GM10248 (cell line): ENCODE measurements around the gene BST2.

Experiments
- CTCF ChIA-PET: fragments of 300-600 bp; sonication (Branson Sonifier 250); formaldehyde crosslinking; extraction: SDS; loops from one replicate; lab custom pipeline; 2021; ENCODE audit warnings: antibody characterized with exemption; lab: Yijun Ruan, JAX
- POLR2A ChIA-PET: fragments of 350-650 bp; sonication (Branson Sonifier 250); formaldehyde crosslinking; extraction: SDS; loops from one replicate; lab custom pipeline; 2020; ENCODE audit warnings: antibody characterized with exemption; lab: Yijun Ruan, JAX
- DNase-seq: peaks from one replicate; pipeline ENCODE4 v3.0.0; 2012; ENCODE audit errors: extremely low spot score
- TF ChIP-seq, protein P1 (sequence below): IDR thresholded peaks from 2 replicates; pipeline ENCODE4 v1.5.1; 2012; ENCODE audit warnings: mild to moderate bottlenecking, low read depth; ENCODE audit errors: extremely low read depth, missing control alignments, control extremely low read depth

BST2 gene

DNA sequence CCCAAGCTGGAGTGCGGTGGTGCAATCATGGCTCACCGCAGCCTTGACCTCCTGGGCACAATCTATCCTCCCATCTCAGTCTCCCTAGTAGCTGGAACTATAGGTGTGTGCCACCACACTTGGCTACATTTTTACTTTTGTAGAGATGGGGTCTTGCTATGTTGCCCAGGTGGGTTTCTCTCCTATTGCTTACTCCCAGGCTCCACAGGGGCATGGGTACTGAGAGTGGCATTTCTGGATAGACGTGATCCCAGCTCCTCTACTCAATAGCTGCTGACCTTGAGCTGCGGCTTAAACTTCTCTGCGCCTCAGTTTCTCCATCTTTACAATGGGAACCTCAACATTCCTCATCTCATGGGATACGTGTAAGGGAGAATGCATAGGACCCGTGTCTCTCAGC is 26.0 kb upstream of the BST2 start:
- ChIA-PET POLR2A (no interaction called here), CTCF (interaction anchor here (0.9 to 1.7 kb wide), 3 partner anchors 10 to 34 kb away, joined by 3 to 5 read pairs (median 4); no protein-coding TSS in a partner anchor)
- TF ChIP-seq, protein P1, sequence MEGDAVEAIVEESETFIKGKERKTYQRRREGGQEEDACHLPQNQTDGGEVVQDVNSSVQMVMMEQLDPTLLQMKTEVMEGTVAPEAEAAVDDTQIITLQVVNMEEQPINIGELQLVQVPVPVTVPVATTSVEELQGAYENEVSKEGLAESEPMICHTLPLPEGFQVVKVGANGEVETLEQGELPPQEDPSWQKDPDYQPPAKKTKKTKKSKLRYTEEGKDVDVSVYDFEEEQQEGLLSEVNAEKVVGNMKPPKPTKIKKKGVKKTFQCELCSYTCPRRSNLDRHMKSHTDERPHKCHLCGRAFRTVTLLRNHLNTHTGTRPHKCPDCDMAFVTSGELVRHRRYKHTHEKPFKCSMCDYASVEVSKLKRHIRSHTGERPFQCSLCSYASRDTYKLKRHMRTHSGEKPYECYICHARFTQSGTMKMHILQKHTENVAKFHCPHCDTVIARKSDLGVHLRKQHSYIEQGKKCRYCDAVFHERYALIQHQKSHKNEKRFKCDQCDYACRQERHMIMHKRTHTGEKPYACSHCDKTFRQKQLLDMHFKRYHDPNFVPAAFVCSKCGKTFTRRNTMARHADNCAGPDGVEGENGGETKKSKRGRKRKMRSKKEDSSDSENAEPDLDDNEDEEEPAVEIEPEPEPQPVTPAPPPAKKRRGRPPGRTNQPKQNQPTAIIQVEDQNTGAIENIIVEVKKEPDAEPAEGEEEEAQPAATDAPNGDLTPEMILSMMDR: no peak
- DNase-seq: no peak

DNA sequence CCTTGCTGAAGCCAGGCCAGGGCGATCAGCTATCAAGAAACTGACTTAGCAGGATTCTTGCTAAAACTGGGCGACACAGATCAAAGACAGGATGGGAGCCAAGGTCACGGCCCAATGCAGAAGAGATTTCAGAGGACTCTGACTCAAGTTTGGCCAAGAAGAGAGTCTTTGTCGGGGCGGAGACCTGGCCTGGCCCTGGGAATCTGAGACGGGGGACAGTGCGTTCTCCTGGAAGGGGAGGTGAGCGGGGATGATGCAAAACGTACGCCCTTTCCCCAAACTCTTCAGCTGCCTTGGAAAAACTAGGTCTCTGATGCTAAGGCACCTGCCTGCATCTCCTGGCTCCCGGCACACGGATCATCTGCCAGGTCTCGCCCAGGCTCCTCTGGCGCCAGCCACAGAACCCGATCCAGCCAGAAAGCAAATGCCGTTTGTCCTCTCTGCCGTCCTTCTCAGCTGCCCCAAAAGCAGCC is 24.2 kb upstream of the BST2 start:
- ChIA-PET CTCF (interaction anchor here (1.1 to 1.6 kb wide), 6 partner anchors 10 to 66 kb away, joined by 3 to 4 read pairs (median 3); partner anchors contain the start of genes BST2 and MVB12A), POLR2A (interaction anchor here (0.6 to 1.1 kb wide), 2 partner anchors 24 to 151 kb away, joined by 3 read pairs; partner anchors contain the start of gene BST2)
- DNase-seq: no peak
- TF ChIP-seq, protein P1: no peak

DNA sequence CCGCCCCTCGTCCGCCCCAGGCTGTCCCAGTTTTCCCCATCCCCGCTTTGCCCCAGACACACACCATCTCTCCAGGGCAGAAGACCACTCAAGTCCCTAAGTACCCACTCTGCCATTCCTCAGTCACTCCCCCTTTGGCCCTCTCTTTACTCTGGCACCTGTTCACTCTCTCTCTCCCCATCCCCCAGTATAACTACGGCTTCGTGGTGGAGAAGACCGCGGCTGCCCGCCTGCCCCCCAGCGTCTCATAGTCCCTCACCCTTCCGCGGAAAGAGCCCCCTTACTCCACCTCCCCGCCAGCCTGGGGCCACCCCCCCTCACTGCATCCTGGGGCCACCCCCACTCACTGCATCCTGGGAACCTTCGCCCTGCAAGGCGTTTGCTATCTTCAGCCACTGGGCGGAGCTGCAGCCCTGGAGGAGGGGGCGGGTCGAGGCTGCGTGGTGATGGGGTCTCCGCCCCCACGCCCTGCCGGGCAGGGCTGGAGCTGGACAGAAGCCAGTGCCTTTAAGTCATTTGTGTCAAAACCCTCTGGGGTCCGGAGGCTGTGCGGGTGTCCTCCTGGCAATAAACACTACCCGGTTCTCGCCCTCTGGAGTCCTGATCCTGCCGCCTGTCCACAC is 19.4 kb upstream of the BST2 start:
- DNase-seq: peak; percentile 66
- ChIA-PET POLR2A (no interaction called here), CTCF (interaction anchor here (1.1 to 2.5 kb wide), 3 partner anchors 8 to 71 kb away, joined by 3 to 10 read pairs (median 6); no protein-coding TSS in a partner anchor)
- TF ChIP-seq, protein P1: peak; percentile 72

DNA sequence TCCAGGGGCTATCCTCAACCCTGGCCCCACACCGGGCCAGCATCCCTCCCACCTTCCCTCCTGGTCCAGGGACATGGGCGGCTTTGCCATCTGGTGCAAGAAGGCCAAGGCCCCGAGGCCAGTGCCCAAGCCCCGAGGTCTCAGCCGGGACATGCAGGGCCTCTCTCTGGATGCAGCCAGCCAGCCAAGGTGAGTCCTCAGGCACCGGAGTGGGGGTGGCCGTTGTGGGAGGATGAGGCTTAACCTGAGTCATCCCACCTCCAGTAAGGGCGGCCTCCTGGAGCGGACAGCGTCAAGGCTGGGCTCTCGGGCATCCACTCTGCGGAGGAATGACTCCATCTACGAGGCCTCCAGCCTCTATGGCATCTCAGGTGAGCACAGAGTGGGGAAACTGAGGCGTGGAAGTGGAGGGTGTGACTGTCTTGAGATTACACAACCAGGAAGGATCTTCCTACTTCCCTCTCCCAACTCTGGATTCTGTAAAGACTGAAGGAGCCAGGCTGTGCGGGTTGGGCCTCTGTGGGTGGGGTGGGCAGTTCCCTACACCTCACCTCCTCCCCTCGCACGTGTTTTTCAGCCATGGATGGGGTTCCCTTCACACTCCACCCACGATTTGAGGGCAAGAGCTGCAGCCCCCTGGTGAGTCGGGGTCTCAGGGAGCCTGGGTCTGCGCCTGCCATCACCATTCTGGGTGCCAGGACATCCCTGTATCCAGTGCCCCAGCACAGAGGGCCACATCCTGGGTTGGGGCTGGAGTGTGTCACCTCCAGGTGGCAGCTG is 18.2 kb upstream of the BST2 start:
- ChIA-PET POLR2A (no interaction called here), CTCF (interaction anchor here (1.0 to 2.5 kb wide), 3 partner anchors 9 to 42 kb away, joined by 3 to 10 read pairs (median 3); no protein-coding TSS in a partner anchor)
- TF ChIP-seq, protein P1: no peak

DNA sequence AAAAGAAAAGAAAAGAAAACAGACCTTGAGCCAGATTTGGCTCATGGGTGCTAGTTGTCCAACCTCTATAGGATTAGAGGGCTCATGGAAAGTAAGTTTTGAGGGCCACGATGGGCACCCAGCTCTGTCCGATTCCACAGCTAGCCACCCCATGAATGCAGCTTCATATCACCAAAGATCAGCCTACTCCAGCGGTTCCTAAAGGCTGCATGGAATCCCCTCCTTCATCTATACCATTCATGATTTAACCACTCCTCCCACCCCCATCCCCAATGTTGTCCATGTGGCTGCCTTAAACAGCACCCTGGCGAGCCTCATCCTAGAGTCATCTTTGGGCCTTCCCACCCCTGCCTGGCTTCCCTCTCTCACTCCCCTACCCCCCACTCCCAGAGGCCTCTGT is 16.5 kb upstream of the BST2 start:
- no peak for DNase-seq
- POLR2A ChIA-PET: interaction anchor here (0.6 kb wide), 1 partner anchor 73 kb away, joined by 3 read pairs; no protein-coding TSS in a partner anchor
- CTCF ChIA-PET: interaction anchor here (1.0 kb wide), 1 partner anchor 10 kb away, joined by 4 read pairs; no protein-coding TSS in a partner anchor
- TF ChIP-seq, protein P1: no peak

More for the DNA sequence above, 18.2 kb upstream of the BST2 start:
- DNase-seq: no peak

DNA sequence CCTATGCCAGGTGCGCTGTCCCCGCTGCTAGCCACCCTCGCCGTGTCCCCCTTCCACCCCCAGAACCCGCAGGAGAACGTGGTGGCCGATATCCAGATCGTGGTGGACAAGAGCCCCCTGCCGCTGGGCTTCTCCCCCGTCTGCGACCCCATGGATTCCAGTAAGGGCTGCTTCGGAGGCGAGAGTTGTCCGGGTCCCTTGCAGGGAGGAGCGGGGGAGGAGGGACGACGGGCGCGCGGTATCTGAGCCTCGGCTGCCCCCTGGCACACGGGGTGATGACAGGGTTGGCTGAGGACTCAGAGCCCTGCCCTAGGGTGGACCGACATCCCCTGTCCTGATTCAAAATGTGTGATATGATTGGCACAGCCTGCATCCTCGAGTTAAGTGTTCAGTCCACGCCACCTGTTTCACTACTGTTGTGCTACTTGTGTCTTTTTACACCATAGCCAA is 15.1 kb upstream of the BST2 start:
- TF ChIP-seq, protein P1: no peak
- ChIA-PET POLR2A (interaction anchor here (1.6 kb wide), 1 partner anchor 15 kb away, joined by 10 read pairs; the partner anchor contains the start of gene BST2), CTCF (interaction anchor here (0.7 to 1.8 kb wide), 6 partner anchors 10 to 76 kb away, joined by 3 to 11 read pairs (median 3); no protein-coding TSS in a partner anchor)
- peak; percentile 51 for DNase-seq
